Hematopoietic multipotent progenitor cell (in vitro differentiated cells): ENCODE measurements around the gene EEFSEC. TPM values are rescaled to one million over a fixed set of nuclear protein-coding genes. Genes with fewer than 3 reads are reported as not detected.

Experiments used
- DNase-seq, 3 donors: peaks; one replicate each; pipeline ENCODE4 v3.0.0-alpha.2; 2011 to 2015; ENCODE audit warnings: low read depth in 2 of 3, low spot score in 2 of 3
- small RNA-seq: library from RNA; depleted of rRNA; stranded (forward); fragments of <200 nt; gene quantifications from one replicate; pipeline ENCODE3, GENCODE V24; 2012
- total RNA-seq: library from RNA; depleted of rRNA; stranded (reverse); fragments of >200 nt; gene quantifications from one replicate; pipeline ENCODE4 v1.2.3, GENCODE V29; 2012

EEFSEC gene
- total RNA-seq, 1 donor: 27.5 TPM

DNA sequence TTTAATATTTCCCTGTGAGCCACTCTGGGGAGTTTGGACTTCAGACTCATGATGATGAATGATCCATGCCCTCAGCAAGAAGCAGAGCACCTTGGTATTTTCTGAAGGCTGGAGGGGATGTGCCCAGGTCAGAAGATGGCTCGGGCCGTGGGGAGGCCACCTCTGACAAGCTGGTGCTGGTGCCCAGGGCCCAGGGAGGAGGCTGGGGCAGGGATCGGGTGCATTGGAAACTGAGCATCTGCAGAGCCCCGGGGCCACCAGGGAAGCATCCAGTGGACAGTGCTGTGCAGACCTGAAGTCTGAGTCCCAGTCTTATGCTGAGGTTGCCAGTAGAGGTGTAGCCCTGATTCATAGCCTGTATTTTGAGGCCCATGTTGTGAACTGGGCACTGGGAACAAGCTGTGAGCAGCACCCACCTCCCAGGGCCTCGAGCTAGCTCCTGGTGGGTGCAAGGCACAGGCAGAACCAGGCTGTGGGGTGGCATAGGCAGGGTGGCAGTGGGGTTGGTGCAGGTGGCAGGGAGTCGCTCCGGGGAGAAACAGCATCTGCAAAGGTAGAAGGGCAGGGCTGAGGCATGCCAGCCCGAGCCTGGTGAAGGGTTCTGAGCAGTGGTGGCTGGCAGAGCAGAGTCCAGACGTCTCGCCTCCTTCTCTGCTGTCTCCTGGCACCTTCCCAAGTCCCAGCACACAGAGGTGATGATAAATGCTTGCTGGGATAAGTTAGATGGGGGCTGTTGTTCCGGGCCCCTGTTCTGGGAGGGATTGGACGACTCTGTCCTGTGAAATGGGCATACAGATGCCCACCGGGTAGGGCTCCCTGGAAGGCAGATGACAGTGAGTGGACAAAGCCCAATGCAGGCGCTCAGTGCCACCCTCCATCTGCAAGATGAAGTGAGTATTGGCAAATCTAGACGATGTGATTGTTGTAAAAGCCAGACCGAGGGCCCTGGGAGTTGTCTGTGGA, 302.8 kb downstream of the EEFSEC start:
- no peak for DNase-seq

DNA sequence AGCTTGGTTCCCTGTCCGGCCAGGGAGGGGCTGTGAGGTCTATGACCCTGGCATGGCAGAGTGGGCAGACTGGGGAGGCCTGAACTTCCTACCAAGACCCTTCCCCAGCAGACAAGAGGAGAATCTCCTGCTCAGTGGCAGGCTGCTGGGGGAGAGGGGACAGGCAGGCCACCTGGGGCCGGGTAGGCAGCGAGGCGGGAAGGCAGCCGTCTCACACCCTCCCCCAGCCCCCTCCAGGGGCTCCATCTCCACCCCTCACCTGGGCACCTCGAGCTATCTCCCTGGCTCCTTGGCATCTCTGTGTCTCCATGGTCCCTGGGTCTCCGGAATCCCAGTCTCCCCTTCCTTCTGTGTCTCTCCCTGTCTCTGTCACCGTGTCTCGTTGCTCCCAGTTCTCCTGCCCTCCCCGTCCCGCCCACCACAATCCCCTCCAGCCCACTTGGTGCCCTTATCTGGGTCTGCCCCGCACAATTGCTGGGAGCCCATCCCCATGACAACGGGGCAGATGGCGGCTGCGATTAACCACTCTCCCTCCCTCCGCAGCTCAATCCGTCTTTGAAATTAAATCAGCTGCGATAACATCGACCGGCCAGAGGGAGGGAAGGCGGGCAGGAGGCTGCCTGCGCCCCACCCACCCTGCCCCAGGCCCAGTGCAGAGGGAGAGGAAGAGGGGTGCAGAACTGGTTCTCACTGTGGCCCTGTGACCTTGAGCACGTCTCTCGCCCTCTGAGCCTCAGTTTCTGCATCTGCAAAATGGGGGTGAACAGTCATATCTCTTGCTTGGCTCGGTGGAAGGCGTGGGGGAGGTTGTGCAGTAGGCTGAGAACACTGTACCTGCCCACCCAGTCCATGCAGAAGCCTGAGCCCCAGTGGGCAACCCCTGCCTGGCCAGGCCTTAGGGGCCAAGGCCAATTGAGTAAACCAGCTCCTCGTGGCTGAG, 303.8 kb downstream of the EEFSEC start:
- DNase-seq: peak in 2 of 3 donors; percentile 61 to 74

DNA sequence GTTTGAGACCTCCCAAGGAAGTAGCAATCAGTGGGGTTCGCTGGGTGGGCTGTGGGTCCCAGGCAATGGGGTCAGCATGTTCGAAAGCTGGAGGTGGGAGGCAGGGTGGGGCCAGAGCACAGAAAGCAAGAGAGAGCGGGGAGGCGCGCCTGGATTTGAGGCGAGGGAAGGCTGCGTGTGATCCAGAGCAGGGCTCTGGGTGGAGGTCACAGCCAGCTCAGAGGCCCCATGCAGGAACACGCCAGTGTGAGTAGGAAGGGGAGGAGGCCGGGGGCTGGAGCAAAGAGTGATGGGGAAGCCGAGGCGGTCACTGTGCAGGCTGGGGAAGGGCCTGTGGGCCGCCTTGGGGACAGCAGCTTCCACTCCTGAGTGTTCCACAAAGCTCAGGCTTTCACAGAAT, 304.7 kb downstream of the EEFSEC start:
- no peak for DNase-seq

Small RNAs within 50 kb of the gene (small RNA-seq; reads per million reads assigned to genes)
- not detected for gene RNU6-823P

Other genes starting within 250 kb of the EEFSEC start
- 0.27 TPM for gene KBTBD12, start 238.2 kb upstream of the EEFSEC start, total RNA-seq
- 133 TPM for gene SEC61A1, start 101.0 kb upstream of the EEFSEC start, total RNA-seq
- gene RUVBL1, start 29.7 kb upstream of the EEFSEC start, total RNA-seq: 47.9 TPM